OCI-LY7 (cell line): ENCODE results near the gene NFIA. TPM values are rescaled to one million over a fixed set of nuclear protein-coding genes. Genes with fewer than 3 reads are reported as not detected.

Experiments
- BruUV-seq: library from RNA; stranded (reverse); fragments of 400-500 nt; replicated peaks from 2 replicates; lab custom pipeline; 2021; lab: Mats Ljungman, UMichigan
- CTCF ChIA-PET: fragments of 300-600 bp; sonication (Branson Sonifier 250); formaldehyde crosslinking; loops from one replicate; lab custom pipeline; 2022; ENCODE audit warnings: antibody characterized with exemption; ENCODE audit not compliant: unreplicated experiment; lab: Charles Lee
- POLR2A ChIA-PET: fragments of 300-600 bp; sonication (Branson Sonifier 250); formaldehyde crosslinking; loops from one replicate; lab custom pipeline; 2022; ENCODE audit warnings: antibody characterized with exemption; lab: Charles Lee
- DNase-seq: peaks from one replicate; pipeline ENCODE4 v3.0.0-alpha.2; 2015; ENCODE audit warnings: low spot score
- H2AFZ ChIP-seq: fragments of 200-600 bp; sonication (generic), shearing (Covaris generic); 2 replicates; pipeline ENCODE4 v1.6.1; 2014; ENCODE audit warnings: mild to moderate bottlenecking, antibody characterized with exemption, low read length, moderate library complexity
- H3K27ac ChIP-seq: fragments of 200-600 bp; sonication (generic); 2 replicates; pipeline ENCODE4 v1.5.1; 2014; ENCODE audit warnings: mixed run types, low read depth, mild to moderate bottlenecking, moderate library complexity, low read length, inconsistent platforms; ENCODE audit not compliant: poor library complexity, severe bottlenecking
- H3K36me3 ChIP-seq: fragments of 200-600 bp; sonication (generic); 2 replicates; pipeline ENCODE4 v1.6.1; 2014; ENCODE audit warnings: mild to moderate bottlenecking, antibody characterized with exemption, low read length, moderate library complexity, mixed read lengths; ENCODE audit not compliant: insufficient read depth
- H3K4me1 ChIP-seq: fragments of 200-600 bp; sonication (generic); 2 replicates; pipeline ENCODE4 v1.5.1; 2014; ENCODE audit warnings: mild to moderate bottlenecking, low read length; ENCODE audit not compliant: insufficient read depth, poor library complexity, severe bottlenecking
- H3K4me2 ChIP-seq: fragments of 200-600 bp; sonication (generic); 2 replicates; pipeline ENCODE4 v1.6.1; 2014; ENCODE audit warnings: mild to moderate bottlenecking, low read length
- H3K4me3 ChIP-seq: fragments of 200-600 bp; sonication (generic); 2 replicates; pipeline ENCODE4 v1.5.1; 2014; ENCODE audit warnings: mild to moderate bottlenecking, low read depth, low read length; ENCODE audit not compliant: poor library complexity, severe bottlenecking
- H3K79me2 ChIP-seq: fragments of 200-600 bp; sonication (generic); 2 replicates; pipeline ENCODE4 v1.6.1; 2016; ENCODE audit warnings: low read depth, mild to moderate bottlenecking, low read length, moderate library complexity, mixed read lengths; ENCODE audit not compliant: insufficient read depth
- H3K9me2 ChIP-seq: fragments of 200-600 bp; sonication (generic); 2 replicates; pipeline ENCODE4 v1.6.1; 2016; ENCODE audit warnings: mild to moderate bottlenecking, low read length, mixed read lengths; ENCODE audit not compliant: insufficient read depth
- H3K9me3 ChIP-seq: fragments of 200-600 bp; sonication (generic); 2 replicates; pipeline ENCODE4 v1.6.1; 2014; ENCODE audit warnings: mild to moderate bottlenecking, mixed run types, low read length, mixed read lengths
- H4K20me1 ChIP-seq: fragments of 200-600 bp; sonication (generic); 2 replicates; pipeline ENCODE4 v1.6.1; 2014; ENCODE audit warnings: mild to moderate bottlenecking, antibody characterized with exemption, low read length, moderate library complexity, mixed read lengths; ENCODE audit not compliant: insufficient read depth
- CTCF ChIP-seq: fragments of 200-600 bp; sonication (generic); conservative IDR thresholded peaks from 2 replicates; pipeline ENCODE4 v1.5.1; 2014; ENCODE audit warnings: mild to moderate bottlenecking, antibody characterized with exemption, low read length, moderate library complexity, mixed read lengths
- EZH2phosphoT487 ChIP-seq: fragments of 200-600 bp; sonication (generic); IDR thresholded peaks from 2 replicates; pipeline ENCODE4 v1.6.1; 2018; ENCODE audit warnings: low read depth, borderline replicate concordance, mild to moderate bottlenecking, mixed run types, antibody characterized with exemption, low read length, moderate library complexity, mixed read lengths
- intact Hi-C: fragments of 100-400 bp; cut with micrococcal nuclease; formaldehyde crosslinking; loops from one replicate; pipeline ENCODE4 v1.10.0; 2022; ENCODE audit not compliant: unreplicated experiment
- total RNA-seq, 2 experiments: library from RNA; depleted of rRNA in 1 of 2; stranded (reverse); fragments of >200 nt in 1 of 2; shearing (Covaris generic) in 1 of 2; gene quantifications; 2 replicates each; pipeline ENCODE4 v1.2.3, GENCODE V29; 2014 to 2022

NFIA gene
- total RNA-seq, 2 experiments from 2014 or later = 2.8 to 18.8 TPM

GRCh38 chr1:61245696-61246400 is 163.5 kb downstream of the NFIA start:
- Histone ChIP-seq H3K36me3 (no peaks in the 10 kb centered on the region), H3K9me3 (no peaks in the 10 kb centered on the region), H3K27ac (no peak overlapping the region), H2AFZ (no peak overlapping the region), H3K9me2 (no peaks in the 10 kb centered on the region), H4K20me1 (no peaks in the 10 kb centered on the region; the same call in 1 of the 2 replicates), H3K4me3 (no peak overlapping the region), H3K4me1 (peaks cover 4% of the 10 kb centered on the region), H3K79me2 (no peaks in the 10 kb centered on the region), H3K4me2 (no peak overlapping the region)
- DNase-seq = no peak
- BruUV-seq = no TSS peak
- TF ChIP-seq EZH2phosphoT487 (no peak), CTCF (no peak)
- CTCF ChIA-PET = no interaction called here
- intact Hi-C loops = no loop called here
- POLR2A ChIA-PET = interaction anchor here (0.5 to 1.0 kb wide), 3 partner anchors 20 to 1314 kb away, joined by 3 read pairs; no protein-coding TSS in a partner anchor

GRCh38 chr1:61247051-61247825 is 164.9 kb downstream of the NFIA start:
- TF ChIP-seq CTCF (no peak), EZH2phosphoT487 (no peak)
- ChIA-PET CTCF (no interaction called here), POLR2A (interaction anchor here (0.6 to 0.9 kb wide), 2 partner anchors 95 to 125 kb away, joined by 3 read pairs; no protein-coding TSS in a partner anchor)
- intact Hi-C loops = no loop called here
- BruUV-seq = no TSS peak
- Histone ChIP-seq H3K4me1 (peaks cover 4% of the 10 kb centered on the region), H3K4me2 (no peak overlapping the region), H3K9me2 (no peaks in the 10 kb centered on the region), H2AFZ (no peak overlapping the region), H3K79me2 (no peaks in the 10 kb centered on the region), H3K4me3 (no peak overlapping the region), H4K20me1 (no peaks in the 10 kb centered on the region; the same call in 1 of the 2 replicates), H3K36me3 (no peaks in the 10 kb centered on the region), H3K9me3 (no peaks in the 10 kb centered on the region), H3K27ac (no peak overlapping the region)
- no peak for DNase-seq
